Superior temporal gyrus (tissue), 1 donor: ENCODE measurements around the gene REN.

Experiments
- DNase-seq: peaks from one replicate; pipeline ENCODE4 v3.0.0-alpha.2; 2016; ENCODE audit errors: extremely low spot score

Gene REN

DNA sequence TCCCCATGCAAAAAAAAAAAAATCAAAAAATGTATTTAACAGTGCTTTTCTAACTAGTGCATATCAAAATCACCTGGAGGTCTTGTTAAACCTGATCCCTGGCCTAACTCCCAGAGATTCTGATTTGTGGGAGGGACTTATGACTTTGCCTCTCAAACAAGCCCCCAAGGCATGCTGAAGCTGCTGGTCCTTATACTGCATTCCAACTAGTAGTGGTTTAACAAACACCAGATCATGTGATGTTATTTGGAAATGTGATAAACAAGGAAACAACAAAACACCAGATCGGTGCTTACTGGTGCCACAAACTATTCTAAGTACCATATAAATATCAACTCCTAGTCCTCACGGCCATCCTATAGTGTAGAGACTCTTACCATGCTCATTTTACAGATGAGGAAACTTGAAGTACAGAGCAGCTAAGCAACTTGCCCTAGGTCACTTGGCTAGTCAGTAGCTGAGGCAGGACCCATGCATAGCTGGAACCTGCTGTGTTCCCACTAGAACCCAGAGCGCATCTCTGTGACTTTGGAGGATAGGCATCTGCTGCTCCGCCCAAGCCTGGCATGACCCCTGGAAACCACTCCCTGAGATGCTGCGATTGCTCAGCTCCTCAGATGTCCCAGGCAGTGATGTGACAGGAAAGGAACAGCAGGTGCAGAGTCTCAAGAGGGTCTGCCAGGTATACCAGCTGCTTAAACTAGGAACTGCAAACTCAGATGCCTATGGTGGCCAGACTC lies 55.1 kb downstream of the REN start:
- no peak for DNase-seq

- no peak for DNase-seq
These were observed 57.6 kb downstream of the REN start for GRCh38 chr1:204108312-204109141.

DNA sequence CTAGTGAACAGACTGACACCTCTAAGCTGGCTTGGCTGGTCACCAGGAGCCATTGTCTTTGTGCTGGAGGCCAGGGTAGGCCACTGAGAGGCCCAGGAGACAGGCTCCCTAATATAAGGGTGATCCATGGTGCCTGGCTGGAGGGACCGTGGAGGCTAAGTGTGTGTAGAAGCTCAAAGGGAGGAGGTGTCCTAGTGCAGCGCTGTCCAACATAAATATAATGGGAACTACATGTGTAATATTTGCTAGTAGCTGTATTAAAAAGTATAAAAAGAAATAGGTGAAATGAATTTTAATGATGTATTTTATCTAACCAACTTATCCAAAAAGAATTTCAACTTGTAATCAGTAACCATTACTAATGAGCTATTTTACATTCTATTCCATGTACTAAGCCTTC lies 58.2 kb downstream of the REN start:
- DNase-seq = no peak

- no peak for DNase-seq
These were observed 59.3 kb downstream of the REN start for GRCh38 chr1:204106825-204107224.

GRCh38 chr1:204105131-204105515 lies 61.0 kb downstream of the REN start:
- no peak for DNase-seq
